Stomach (tissue), 4 donors: Measurements from ENCODE around the gene ATAD1.

Experiments
- CTCF ChIP-seq, 7 experiments: fragments of 450-650 bp in 4 of 7; fragments of 200-600 bp in 3 of 7; sonication (generic) in 3 of 7; IDR thresholded peaks; one replicate each; pipeline ENCODE4 v1.5.1; 2016 to 2019; ENCODE audit warnings: antibody characterized with exemption in 7 of 7, control low read depth in 2 of 7, mild to moderate bottlenecking in 1 of 7
- POLR2AphosphoS5 ChIP-seq, 3 donors: sonication (generic); formaldehyde crosslinking; IDR thresholded peaks; one replicate each; pipeline ENCODE4 v1.6.1; 2016; ENCODE audit warnings: antibody characterized with exemption in 3 of 3

- TF ChIP-seq CTCF (IDR thresholded peaks at IDR 0.05): no peak
- TF ChIP-seq POLR2AphosphoS5 (IDR thresholded peaks at IDR 0.05): no peak
Observed at GRCh38 chr10:87740254-87740655, 77.8 kb downstream of the ATAD1 start.
